K562 (cell line): Measurements from ENCODE around the gene KCNE2. TPM values are rescaled to one million over a fixed set of nuclear protein-coding genes. Genes with fewer than 3 reads are reported as not detected.

Experiments
- ATAC-seq: fragments of 200-7000 bp; cut with Tn5 transposase; 3 replicates; pipeline ENCODE4 v1.9.1; 2020; ENCODE audit warnings: moderate library complexity
- BruUV-seq: library from RNA; stranded (reverse); fragments of 400-500 nt; replicated peaks from 2 replicates; lab custom pipeline; 2021; lab: Mats Ljungman, UMichigan
- CTCF ChIA-PET: fragments of 300-600 bp; formaldehyde crosslinking; extraction: SDS; loops from one replicate; lab custom pipeline; 2021; ENCODE audit warnings: low intra/inter-chr PET ratio; lab: Yijun Ruan, JAX
- POLR2A ChIA-PET: fragments of 300-600, 350-650 bp; sonication (Branson Sonifier 250); formaldehyde crosslinking; extraction: SDS; loops from one replicate; lab custom pipeline; 2021; ENCODE audit warnings: antibody characterized with exemption, inconsistent platforms; lab: Yijun Ruan, JAX
- DNase-seq, 4 experiments: peaks; one replicate each; pipeline versions ENCODE4 v3.0.0 to v3.0.0-alpha.2; 2011 to 2018; ENCODE audit warnings: low spot score in 3 of 4, mixed read lengths in 3 of 4; ENCODE audit errors: extremely low read depth in 1 of 4
- FAIRE-seq: peaks from 2 replicates; lab custom pipeline; 2011; peaks lifted over from hg19 to GRCh38; lab: Jason Lieb, UNC
- H2AFZ ChIP-seq: 2 replicates; pipeline ENCODE4 v1.6.0; 2011; ENCODE audit warnings: low read depth, low read length, control low read depth, inconsistent platforms
- H3K27ac ChIP-seq: fragments of 200-600 bp; 3 replicates; pipeline ENCODE4 v1.8.0; 2011; ENCODE audit warnings: low read depth, mild to moderate bottlenecking, control low read depth, inconsistent platforms, low read length, moderate library complexity, mixed read lengths; ENCODE audit errors: extremely low read depth
- H3K27me3 ChIP-seq, 2 experiments: fragments of 300-600 bp in 1 of 2; 2 replicates in 1 of 2; 3 replicates in 1 of 2; pipeline versions ENCODE4 v1.6.0 to v1.8.0; 2011; ENCODE audit warnings: inconsistent platforms in 2 of 2, low read length in 2 of 2, mild to moderate bottlenecking in 1 of 2, mixed read lengths in 1 of 2, moderate library complexity in 1 of 2; ENCODE audit not compliant: control insufficient read depth in 2 of 2, insufficient read depth in 2 of 2
- H3K36me3 ChIP-seq: fragments of 300-600 bp; 3 replicates; pipeline ENCODE4 v1.8.0; 2011; ENCODE audit warnings: mild to moderate bottlenecking, low read length, inconsistent platforms; ENCODE audit not compliant: control insufficient read depth, insufficient read depth
- H3K4me1 ChIP-seq, 2 experiments: fragments of 200-600 bp in 1 of 2; replicated peaks in 1 of 2; 2 replicates in 1 of 2; 3 replicates in 1 of 2; pipeline versions ENCODE4 v1.5.1 to v1.8.0; 2011; ENCODE audit warnings: inconsistent platforms in 2 of 2, low read length in 2 of 2, mild to moderate bottlenecking in 1 of 2, mixed read lengths in 1 of 2, moderate library complexity in 1 of 2; ENCODE audit not compliant: control insufficient read depth in 2 of 2, insufficient read depth in 2 of 2
- H3K4me2 ChIP-seq: 2 replicates; pipeline ENCODE4 v1.6.1; 2011; ENCODE audit warnings: low read length, control low read depth, inconsistent platforms, mixed read lengths; ENCODE audit not compliant: insufficient read depth
- H3K4me3 ChIP-seq: fragments of 200-600 bp; sonication (generic), shearing (Covaris generic); 2 replicates; pipeline ENCODE4 v1.5.1; 2016; ENCODE audit warnings: control low read depth, inconsistent platforms
- H3K79me2 ChIP-seq: fragments of 200-600 bp; 3 replicates; pipeline ENCODE4 v1.8.0; 2011; ENCODE audit warnings: low read length, inconsistent platforms; ENCODE audit not compliant: control insufficient read depth, insufficient read depth
- H3K9ac ChIP-seq, 2 experiments: 2 replicates each; pipeline versions ENCODE4 v1.6.0 to v1.6.1; 2011; ENCODE audit warnings: low read depth in 2 of 2, low read length in 2 of 2, control low read depth in 1 of 2, inconsistent platforms in 1 of 2, mild to moderate bottlenecking in 1 of 2, mixed read lengths in 1 of 2; ENCODE audit not compliant: insufficient read depth in 1 of 2
- H3K9me1 ChIP-seq: one replicate; pipeline ENCODE4 v1.6.0; 2011; ENCODE audit warnings: inconsistent platforms, mild to moderate bottlenecking, low read length, moderate library complexity; ENCODE audit not compliant: control insufficient read depth, insufficient read depth
- H3K9me3 ChIP-seq: replicated peaks from 2 replicates; pipeline ENCODE4 v1.5.1; 2011; ENCODE audit warnings: low read depth, low read length, inconsistent platforms; ENCODE audit not compliant: control insufficient read depth, insufficient read depth
- H4K20me1 ChIP-seq: replicated peaks from 2 replicates; pipeline ENCODE4 v1.6.1; 2011; ENCODE audit warnings: low read length, inconsistent platforms, mixed read lengths; ENCODE audit not compliant: control insufficient read depth, insufficient read depth
- BHLHE40 ChIP-seq: IDR thresholded peaks from 2 replicates; pipeline ENCODE4 v1.6.1; 2011; ENCODE audit warnings: low read length, improper control_type of control experiment
- CBX2 ChIP-seq: fragments of 200-600 bp; sonication (generic); IDR thresholded peaks from one replicate; pipeline ENCODE4 v1.6.1; 2012; ENCODE audit warnings: mild to moderate bottlenecking, low read length, inconsistent platforms; ENCODE audit not compliant: insufficient read depth, poor library complexity, severe bottlenecking
- EHMT2 ChIP-seq: fragments of 450-650 bp; IDR thresholded peaks from 2 replicates; pipeline ENCODE4 v1.6.1; 2018; ENCODE audit warnings: antibody characterized with exemption
- GATA2 ChIP-seq: sonication (generic); formaldehyde crosslinking; IDR thresholded peaks from 2 replicates; pipeline ENCODE4 v1.4.0; 2020; ENCODE audit warnings: mild to moderate bottlenecking, missing genetic modification reagents
- HCFC1 ChIP-seq: IDR thresholded peaks from 2 replicates; pipeline ENCODE4 v1.6.1; 2012; ENCODE audit warnings: low read depth, low read length, improper control_type of control experiment
- HDAC1 ChIP-seq, 2 experiments: fragments of 450-650 bp; IDR thresholded peaks; 2 replicates each; pipeline ENCODE4 v1.6.1; 2016 to 2017; ENCODE audit warnings: inconsistent platforms in 1 of 2, mild to moderate bottlenecking in 1 of 2, moderate library complexity in 1 of 2
- HDAC2 ChIP-seq: fragments of 450-650 bp; IDR thresholded peaks from 2 replicates; pipeline ENCODE4 v1.6.1; 2016; ENCODE audit warnings: mild to moderate bottlenecking
- HLTF ChIP-seq: fragments of 450-650 bp; IDR thresholded peaks from 2 replicates; pipeline ENCODE4 v1.6.1; 2016
- HSF4 ChIP-seq: fragments of 250-450 bp; sonication (Bioruptor Pico); IDR thresholded peaks from 2 replicates; pipeline ENCODE4 v2.1.2; 2022; ENCODE audit warnings: mild to moderate bottlenecking, moderate library complexity, borderline replicate concordance
- SMAD4 ChIP-seq: fragments of 250-450 bp; sonication (Bioruptor Pico); conservative IDR thresholded peaks from 2 replicates; pipeline ENCODE4 v1.8.0; 2021; ENCODE audit warnings: inconsistent platforms, mild to moderate bottlenecking, moderate library complexity
- SPI1 ChIP-seq: IDR thresholded peaks from 2 replicates; pipeline ENCODE4 v1.6.1; 2011; ENCODE audit warnings: low read depth, low read length, control low read depth, borderline replicate concordance
- YY1 ChIP-seq, 3 experiments: IDR thresholded peaks; 2 replicates each; pipeline ENCODE4 v1.6.1; 2011; ENCODE audit warnings: low read length in 2 of 3, mild to moderate bottlenecking in 2 of 3, moderate library complexity in 2 of 3, borderline replicate concordance in 1 of 3, control low read depth in 1 of 3, low read depth in 1 of 3; ENCODE audit not compliant: insufficient read depth in 3 of 3, insufficient replicate concordance in 2 of 3, control insufficient read depth in 1 of 3, insufficient read length in 1 of 3; ENCODE audit errors: extremely low read depth in 1 of 3
- ZNF239 ChIP-seq: fragments of 250-450 bp; sonication (Bioruptor Pico); IDR thresholded peaks from 2 replicates; pipeline ENCODE4 v1.4.0; 2020; ENCODE audit warnings: mild to moderate bottlenecking
- ZNF77 ChIP-seq: fragments of 250-450 bp; sonication (Bioruptor Pico); IDR thresholded peaks from 2 replicates; pipeline ENCODE4 v1.5.0; 2020
- WGBS: fragments of 100-300 bp; shearing (Covaris generic); methylation state at CpG from one replicate; pipeline ENCODE4 v1.1.6; 2016; ENCODE audit warnings: low coverage, mixed read lengths; ENCODE audit not compliant: insufficient coverage; ENCODE audit errors: missing lambda C conversion rate; 5-methylcytosine and 5-hydroxymethylcytosine counted together
- in situ Hi-C: fragments of 300-500 bp; cut with MboI; formaldehyde crosslinking; loops from 4 replicates; pipeline ENCODE4 v1.15.0; 2018; ENCODE audit warnings: inconsistent platforms, mixed read lengths
- intact Hi-C: fragments of 100-400 bp; cut with micrococcal nuclease; formaldehyde crosslinking; loops from 2 replicates; pipeline ENCODE4 v1.14.2; 2022
- polyA plus RNA-seq, 8 experiments: library from polyadenylated mRNA; depleted of rRNA in 4 of 8; stranded (reverse) in 5 of 8; unstranded in 3 of 8; fragments of >200 nt; fragmentation: Nextera tagmentation in 2 of 8; fragmentation: Illumina TruSeq in 1 of 8; extraction: Ambion mirVana in 2 of 8; extraction: Trizol in 1 of 8; gene quantifications; 2 replicates each; pipeline versions ENCODE4 v1.2.1 to v1.2.3, GENCODE V29; 2011 to 2014; ENCODE audit warnings: inconsistent platforms in 1 of 8, missing spikeins in 1 of 8
- total RNA-seq, 7 experiments: library from RNA; depleted of rRNA in 6 of 7; stranded (reverse); fragments of >200 nt in 6 of 7; fragmentation: Illumina TruSeq in 2 of 7; extraction: Trizol in 2 of 7; gene quantifications; 2 replicates each; pipeline versions ENCODE4 v1.2.1 to v1.2.3, GENCODE V29; 2011 to 2021; ENCODE audit warnings: low replicate concordance in 1 of 7
- TF ChIP-seq, protein P1 (sequence below), 3 experiments: IDR thresholded peaks in 2 of 3; conservative IDR thresholded peaks in 1 of 3; 2 replicates each; pipeline ENCODE4 v1.5.1; 2011 to 2012; ENCODE audit warnings: low read length in 3 of 3, mild to moderate bottlenecking in 3 of 3, control low read depth in 2 of 3, improper control_type of control experiment in 1 of 3, inconsistent platforms in 1 of 3, low read depth in 1 of 3, mixed read lengths in 1 of 3, moderate library complexity in 1 of 3; ENCODE audit not compliant: insufficient read depth in 2 of 3
- TF ChIP-seq, protein P2 (sequence below): fragments of 450-650 bp; IDR thresholded peaks from 2 replicates; pipeline ENCODE4 v1.6.1; 2014; ENCODE audit warnings: low read depth, mild to moderate bottlenecking, moderate library complexity, borderline replicate concordance
- TF ChIP-seq, protein P3 (sequence below): sonication (generic); formaldehyde crosslinking; IDR thresholded peaks from 2 replicates; pipeline ENCODE4 v1.9.0; 2022; ENCODE audit warnings: mild to moderate bottlenecking, missing genetic modification reagents
- TF ChIP-seq, protein P4 (sequence below): sonication (generic); formaldehyde crosslinking; IDR thresholded peaks from 2 replicates; pipeline ENCODE4 v1.8.1; 2023; ENCODE audit warnings: mild to moderate bottlenecking, missing genetic modification reagents

The KCNE2 gene
- total and polyA plus RNA-seq, 9 of the 15 experiments (the other 6 are each of a cell fraction or from before 2014, with no cell fraction given), result not detected

DNA sequence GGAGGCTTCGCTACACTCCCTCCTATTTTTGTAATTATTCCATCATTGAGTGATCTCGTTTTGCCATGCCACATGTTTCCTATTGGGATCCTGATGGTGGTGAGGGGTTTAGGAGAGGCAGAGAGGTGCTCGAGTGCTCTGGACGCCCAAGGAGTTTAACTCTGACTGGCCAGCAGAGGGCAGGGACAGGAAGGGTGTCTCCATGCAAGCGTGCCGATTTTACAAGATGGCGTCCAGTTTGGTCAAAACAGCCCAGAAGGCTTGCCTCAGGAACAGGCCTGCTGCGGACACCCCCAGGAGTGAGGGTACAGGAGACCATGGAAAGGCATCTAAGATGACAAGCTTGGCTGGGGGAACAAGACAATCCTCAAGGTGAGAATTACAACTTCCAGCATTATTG is 33.8 kb upstream of the KCNE2 start:
- Histone ChIP-seq H4K20me1 (no peaks in the 10 kb centered on the region), H3K27ac (no peak overlapping the region), H3K4me1 (no peaks in the 10 kb centered on the region), H3K9ac (no peak overlapping the region), H3K79me2 (no peaks in the 10 kb centered on the region), H3K9me1 (no peaks in the 10 kb centered on the region), H3K27me3 (peaks cover 14 to 27% of the 10 kb centered on the region in 2 experiments; a peak in 4 of 5 replicates), H3K9me3 (no peaks in the 10 kb centered on the region), H3K36me3 (no peaks in the 10 kb centered on the region), H3K4me2 (peak overlapping the region; percentile 47; the same call in 1 of the 2 replicates), H2AFZ (peak overlapping the region; percentile 87), H3K4me3 (no peak overlapping the region)
- peak; percentile 42 for FAIRE-seq
- ChIA-PET POLR2A (interaction anchor here (0.6 to 1.7 kb wide), 2 partner anchors 12 to 1309 kb away, joined by 3 to 5 read pairs; no protein-coding TSS in a partner anchor), CTCF (no interaction called here)
- 5% methylated on average over 8 of the region's 8 CpGs for WGBS
- intact Hi-C loops (no loop called here), in situ Hi-C loops (no loop called here)
- peak; percentile 91 for ATAC-seq
- BruUV-seq, result no TSS peak
- peak; percentile 55 to 61 (median 56) for DNase-seq
- no peak for TF ChIP-seq HDAC2
- TF ChIP-seq, protein P1, sequence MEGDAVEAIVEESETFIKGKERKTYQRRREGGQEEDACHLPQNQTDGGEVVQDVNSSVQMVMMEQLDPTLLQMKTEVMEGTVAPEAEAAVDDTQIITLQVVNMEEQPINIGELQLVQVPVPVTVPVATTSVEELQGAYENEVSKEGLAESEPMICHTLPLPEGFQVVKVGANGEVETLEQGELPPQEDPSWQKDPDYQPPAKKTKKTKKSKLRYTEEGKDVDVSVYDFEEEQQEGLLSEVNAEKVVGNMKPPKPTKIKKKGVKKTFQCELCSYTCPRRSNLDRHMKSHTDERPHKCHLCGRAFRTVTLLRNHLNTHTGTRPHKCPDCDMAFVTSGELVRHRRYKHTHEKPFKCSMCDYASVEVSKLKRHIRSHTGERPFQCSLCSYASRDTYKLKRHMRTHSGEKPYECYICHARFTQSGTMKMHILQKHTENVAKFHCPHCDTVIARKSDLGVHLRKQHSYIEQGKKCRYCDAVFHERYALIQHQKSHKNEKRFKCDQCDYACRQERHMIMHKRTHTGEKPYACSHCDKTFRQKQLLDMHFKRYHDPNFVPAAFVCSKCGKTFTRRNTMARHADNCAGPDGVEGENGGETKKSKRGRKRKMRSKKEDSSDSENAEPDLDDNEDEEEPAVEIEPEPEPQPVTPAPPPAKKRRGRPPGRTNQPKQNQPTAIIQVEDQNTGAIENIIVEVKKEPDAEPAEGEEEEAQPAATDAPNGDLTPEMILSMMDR (IDR thresholded peaks at IDR 0.05 in 2 of 3, conservative IDR thresholded peaks at IDR 0.05 in 1 of 3; ENCODE audit: insufficient read depth in 2 of 3, low read depth in 1 of 3, low read length in 3 of 3), result peak; percentile 53 to 63 (median 55)
- no peak for TF ChIP-seq HLTF
- TF ChIP-seq, protein P2, sequence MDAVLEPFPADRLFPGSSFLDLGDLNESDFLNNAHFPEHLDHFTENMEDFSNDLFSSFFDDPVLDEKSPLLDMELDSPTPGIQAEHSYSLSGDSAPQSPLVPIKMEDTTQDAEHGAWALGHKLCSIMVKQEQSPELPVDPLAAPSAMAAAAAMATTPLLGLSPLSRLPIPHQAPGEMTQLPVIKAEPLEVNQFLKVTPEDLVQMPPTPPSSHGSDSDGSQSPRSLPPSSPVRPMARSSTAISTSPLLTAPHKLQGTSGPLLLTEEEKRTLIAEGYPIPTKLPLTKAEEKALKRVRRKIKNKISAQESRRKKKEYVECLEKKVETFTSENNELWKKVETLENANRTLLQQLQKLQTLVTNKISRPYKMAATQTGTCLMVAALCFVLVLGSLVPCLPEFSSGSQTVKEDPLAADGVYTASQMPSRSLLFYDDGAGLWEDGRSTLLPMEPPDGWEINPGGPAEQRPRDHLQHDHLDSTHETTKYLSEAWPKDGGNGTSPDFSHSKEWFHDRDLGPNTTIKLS, result no peak
- TF ChIP-seq BHLHE40, result 0 out of 2 replicates have a peak, but pooled peaks have one; percentile 8
- TF ChIP-seq SPI1, result no peak
- TF ChIP-seq, protein P3, sequence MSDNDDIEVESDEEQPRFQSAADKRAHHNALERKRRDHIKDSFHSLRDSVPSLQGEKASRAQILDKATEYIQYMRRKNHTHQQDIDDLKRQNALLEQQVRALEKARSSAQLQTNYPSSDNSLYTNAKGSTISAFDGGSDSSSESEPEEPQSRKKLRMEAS, result peak; percentile 17; the same call in 1 of the 2 replicates
- 0 out of 2 replicates have a peak, but pooled peaks have one; percentile 14 for TF ChIP-seq HCFC1
- no peak for TF ChIP-seq HSF4 (CRISPR knock-in tag)
- TF ChIP-seq ZNF239 (CRISPR knock-in tag), result no peak
- no peak for TF ChIP-seq CBX2
- TF ChIP-seq, protein P4, sequence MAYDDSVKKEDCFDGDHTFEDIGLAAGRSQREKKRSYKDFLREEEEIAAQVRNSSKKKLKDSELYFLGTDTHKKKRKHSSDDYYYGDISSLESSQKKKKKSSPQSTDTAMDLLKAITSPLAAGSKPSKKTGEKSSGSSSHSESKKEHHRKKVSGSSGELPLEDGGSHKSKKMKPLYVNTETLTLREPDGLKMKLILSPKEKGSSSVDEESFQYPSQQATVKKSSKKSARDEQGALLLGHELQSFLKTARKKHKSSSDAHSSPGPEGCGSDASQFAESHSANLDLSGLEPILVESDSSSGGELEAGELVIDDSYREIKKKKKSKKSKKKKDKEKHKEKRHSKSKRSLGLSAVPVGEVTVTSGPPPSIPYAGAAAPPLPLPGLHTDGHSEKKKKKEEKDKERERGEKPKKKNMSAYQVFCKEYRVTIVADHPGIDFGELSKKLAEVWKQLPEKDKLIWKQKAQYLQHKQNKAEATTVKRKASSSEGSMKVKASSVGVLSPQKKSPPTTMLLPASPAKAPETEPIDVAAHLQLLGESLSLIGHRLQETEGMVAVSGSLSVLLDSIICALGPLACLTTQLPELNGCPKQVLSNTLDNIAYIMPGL (CRISPR knock-in tag), result no peak
- TF ChIP-seq EHMT2, result peak; percentile 73; the same call in 1 of the 2 replicates
- TF ChIP-seq HDAC1 (IDR thresholded peaks at IDR 0.05), result no peak
- TF ChIP-seq ZNF77, result no peak
- TF ChIP-seq YY1 (IDR thresholded peaks at IDR 0.05; ENCODE audit: borderline replicate concordance in 1 of 3, control insufficient read depth in 1 of 3, extremely low read depth in 1 of 3, insufficient read depth in 3 of 3, insufficient read length in 1 of 3, insufficient replicate concordance in 2 of 3, low read depth in 1 of 3, low read length in 2 of 3), result peak; percentile 60 to 91 (median 75)
- no peak for TF ChIP-seq GATA2
- TF ChIP-seq SMAD4 (CRISPR knock-in tag), result peak; percentile 19; the same call in 1 of the 2 replicates
